ENCODE measurements around the gene CLIC5.
A peak's percentile ranks its signal among the peaks of the same experiment; 100 is the strongest.

CLIC5 gene

GRCh38 chr6:45923831-45924391 is 91.7 kb downstream of the CLIC5 start:
- no peak for DNase-seq

- peak; percentile 61 for DNase-seq
Measured at GRCh38 chr6:45922728-45923351, 92.8 kb downstream of the CLIC5 start.

GRCh38 chr6:45921691-45922281 is 93.9 kb downstream of the CLIC5 start:
- no peak for DNase-seq

- no peak for DNase-seq
Measured at GRCh38 chr6:45920819-45921511, 94.7 kb downstream of the CLIC5 start.

GRCh38 chr6:45917439-45917838 is 98.2 kb downstream of the CLIC5 start:
- no peak for DNase-seq

DNA sequence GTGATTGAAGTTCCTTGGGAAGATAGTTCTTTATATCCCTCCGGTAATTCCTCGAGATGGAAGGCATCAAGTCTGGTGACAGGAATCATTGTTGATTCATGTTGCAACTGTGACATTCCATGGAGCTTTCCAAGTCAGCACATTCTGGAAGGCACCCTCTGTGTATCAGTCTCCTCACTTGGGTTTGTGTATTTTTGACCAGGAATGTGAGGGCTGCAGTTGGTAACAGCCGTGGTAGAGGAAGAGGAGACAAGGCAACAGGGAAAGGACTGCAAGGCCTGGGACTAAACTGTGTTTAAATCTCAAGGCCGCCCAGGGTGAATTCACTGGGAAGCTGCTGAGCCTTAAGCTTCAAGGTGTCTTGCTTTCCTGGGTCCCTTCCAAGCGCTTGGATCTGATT is 99.0 kb downstream of the CLIC5 start:
- DNase-seq, result no peak

DNA sequence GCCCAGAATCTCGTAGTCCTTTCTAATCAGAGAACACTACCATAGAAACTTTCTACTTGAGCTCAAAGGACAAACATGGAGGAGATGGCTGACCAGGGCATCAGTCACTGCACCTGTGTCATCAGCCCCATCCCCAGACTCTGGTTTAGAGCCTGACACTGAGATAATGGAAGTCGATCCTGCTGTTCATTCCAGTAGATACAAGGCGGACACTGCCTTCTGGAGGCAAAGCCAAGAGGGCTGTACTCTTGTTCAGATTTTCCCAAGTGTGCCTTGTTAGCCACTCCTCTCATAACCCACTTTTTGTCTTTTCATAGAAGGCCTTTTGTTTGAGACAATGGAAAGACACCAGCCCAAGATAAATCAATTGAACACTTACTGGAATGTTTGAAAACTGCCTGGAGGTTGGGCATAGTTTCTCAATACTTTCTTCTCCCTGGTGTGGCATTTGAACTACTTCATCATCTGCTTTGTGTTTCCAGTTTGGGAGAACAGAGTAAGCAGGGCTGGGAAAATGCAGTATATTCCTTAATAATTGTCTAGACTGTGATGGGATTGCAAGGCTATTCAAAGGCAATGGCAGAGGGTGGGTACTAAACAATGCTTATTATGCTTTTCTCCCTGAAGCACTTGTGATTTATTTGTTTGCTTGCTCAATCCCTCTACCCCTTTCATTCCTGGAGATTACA is 99.7 kb downstream of the CLIC5 start:
- no peak for DNase-seq

DNA sequence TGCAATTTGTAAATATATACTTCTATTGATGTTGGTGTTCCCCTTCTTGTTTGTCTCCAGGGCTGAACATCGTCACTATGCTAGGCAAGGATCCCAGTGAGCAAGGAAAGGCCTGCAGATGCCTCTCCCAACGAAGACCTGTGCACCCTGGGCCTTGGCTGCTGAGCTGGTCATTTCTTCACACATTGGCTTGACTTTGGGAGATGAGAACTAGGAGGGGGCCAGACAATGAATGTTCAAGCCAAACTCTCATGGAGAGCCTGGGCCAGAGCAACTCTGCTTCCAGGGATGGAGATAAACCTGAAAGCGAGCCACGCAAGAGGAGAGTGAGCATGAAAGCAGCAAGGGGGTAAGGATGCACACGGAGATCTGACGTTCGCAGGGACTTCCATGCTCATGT is 104.0 kb downstream of the CLIC5 start:
- no peak for DNase-seq

DNA sequence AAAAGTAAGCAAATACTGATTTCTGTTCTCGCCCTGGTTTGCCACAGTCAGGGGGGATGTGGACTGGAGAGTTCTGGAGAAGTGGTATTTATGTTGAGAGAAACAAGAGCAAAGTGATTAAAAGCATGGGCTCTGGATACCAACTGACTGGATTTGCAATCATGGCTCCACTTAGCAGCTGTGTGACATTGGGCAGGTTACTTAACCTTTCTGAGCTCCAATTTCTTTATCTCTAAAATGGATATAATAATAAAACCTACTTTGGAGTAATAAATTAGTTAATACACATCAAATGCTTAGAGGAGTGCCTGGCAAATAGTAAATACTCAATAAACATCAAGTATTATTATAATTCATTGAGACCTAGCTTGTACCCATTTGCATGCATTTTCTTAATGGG is 111.7 kb downstream of the CLIC5 start:
- no peak for DNase-seq

GRCh38 chr6:45902984-45903383 is 112.7 kb downstream of the CLIC5 start:
- no peak for DNase-seq

GRCh38 chr6:45901767-45902650 is 113.7 kb downstream of the CLIC5 start:
- DNase-seq, result no peak

DNA sequence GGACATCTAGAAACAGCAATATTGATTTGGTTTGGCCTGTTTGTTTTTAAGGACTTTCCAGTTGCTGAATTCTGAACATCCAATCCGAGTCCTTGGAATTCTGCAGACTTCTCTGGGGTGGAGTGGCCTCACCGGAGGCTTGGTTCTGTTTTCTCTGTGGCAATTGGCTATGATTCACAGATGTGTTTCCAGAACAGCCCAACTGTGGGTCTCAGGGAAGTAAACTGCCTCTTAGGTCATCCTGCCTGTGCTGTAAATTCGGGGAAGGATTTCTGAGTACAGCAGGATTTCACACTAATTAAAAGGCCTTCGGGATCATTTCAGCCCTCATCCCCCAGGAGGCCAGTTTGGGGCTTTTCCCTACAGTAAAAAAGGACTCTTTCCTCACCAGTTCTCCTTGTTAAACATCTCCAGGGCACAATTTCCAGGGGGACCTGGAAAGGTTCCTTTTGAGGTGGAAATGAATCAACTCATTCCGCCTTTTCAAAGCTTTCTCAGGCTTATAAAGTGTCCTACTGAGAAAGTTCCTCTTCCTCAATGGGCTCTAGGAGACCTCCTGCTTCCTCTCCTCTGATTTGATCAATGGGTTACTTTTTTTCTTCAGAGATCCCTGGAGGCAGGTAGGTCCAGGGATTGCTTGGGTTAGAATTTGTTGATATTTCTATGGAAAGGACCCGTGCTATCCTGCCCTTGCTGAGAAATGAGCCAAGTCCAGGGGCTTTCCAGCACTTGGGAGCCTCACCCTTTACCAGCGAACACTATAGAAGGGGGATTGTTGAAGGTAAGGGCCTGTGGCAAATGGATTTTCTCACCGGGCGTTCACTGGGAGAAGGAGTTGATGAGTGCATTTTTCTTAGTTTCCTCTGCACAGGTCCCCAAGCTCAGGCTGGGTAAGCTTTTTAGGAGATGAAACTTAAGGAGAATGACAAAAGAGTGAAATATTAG is 114.6 kb downstream of the CLIC5 start:
- no peak for DNase-seq

- no peak for DNase-seq
Measured at GRCh38 chr6:45899683-45899946, 116.0 kb downstream of the CLIC5 start.

DNA sequence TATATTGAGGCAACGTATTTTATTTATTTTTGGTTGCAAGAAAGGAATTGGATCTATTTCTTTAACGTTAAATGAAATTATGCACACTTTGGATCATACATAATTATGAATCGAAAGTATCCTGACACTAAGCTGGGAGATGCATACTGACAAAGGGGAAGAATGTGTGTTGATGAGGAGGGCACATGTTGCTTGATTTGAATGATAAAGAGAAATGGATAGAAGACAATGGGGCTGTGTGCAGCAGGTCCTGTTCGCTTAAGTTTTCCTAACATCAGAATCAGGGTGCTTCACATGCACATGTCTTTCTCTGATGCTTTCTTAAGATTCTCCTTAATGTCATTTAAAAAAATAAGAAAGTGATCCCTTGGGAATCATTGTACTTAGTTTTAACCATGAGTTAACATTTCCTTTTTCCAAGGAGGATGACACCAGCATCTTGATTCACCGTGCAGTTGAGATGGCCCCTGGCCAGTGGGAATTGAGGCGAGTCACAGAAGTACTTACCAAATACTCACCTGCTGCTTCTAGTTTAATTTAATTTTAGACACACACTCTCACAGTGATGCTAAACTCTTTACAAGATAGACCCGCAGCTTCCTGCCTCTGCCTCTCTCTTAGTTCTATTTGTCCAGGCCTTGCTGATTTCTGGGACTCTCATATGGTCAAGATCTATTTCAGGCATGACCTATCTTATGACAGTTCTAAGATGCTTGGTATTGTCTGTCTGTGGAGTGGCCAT is 116.5 kb downstream of the CLIC5 start:
- DNase-seq, result no peak

- no peak for DNase-seq
Measured at GRCh38 chr6:45896783-45897441, 118.7 kb downstream of the CLIC5 start.

GRCh38 chr6:45895569-45895968 is 120.1 kb downstream of the CLIC5 start:
- DNase-seq, result no peak

- DNase-seq, result no peak
Measured at GRCh38 chr6:45892696-45893245, 122.9 kb downstream of the CLIC5 start.

DNA sequence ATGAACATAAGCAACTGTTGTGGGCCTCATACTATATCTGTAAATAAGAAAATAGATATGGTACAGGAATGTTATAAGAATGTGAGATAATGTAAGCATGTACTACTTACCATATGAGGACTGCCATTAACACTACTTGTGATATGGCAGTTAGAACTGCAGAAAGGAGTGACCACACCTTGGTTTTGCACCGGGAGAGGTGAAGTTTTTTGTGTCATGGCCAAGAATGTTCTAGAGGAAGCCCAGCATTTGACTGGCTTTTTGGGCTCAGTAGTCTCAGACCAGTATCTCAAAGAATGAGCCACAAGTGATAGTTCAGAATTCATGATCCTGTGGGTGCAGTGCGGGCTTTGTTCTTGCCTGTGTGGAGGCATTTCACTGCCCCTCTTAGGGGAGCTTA is 123.5 kb downstream of the CLIC5 start:
- no peak for DNase-seq

- no peak for DNase-seq
Measured at GRCh38 chr6:45886776-45887175, 128.9 kb downstream of the CLIC5 start.

GRCh38 chr6:45884336-45884735 is 131.3 kb downstream of the CLIC5 start:
- DNase-seq, result no peak
